Stimulated activated CD8-positive, alpha-beta memory T cell treated with anti-CD3 and anti-CD28 coated beads, Interleukin-12 subunit alpha, Interleukin-12 subunit beta, amount 100 ng/mL, for 24 hours (primary cell): ENCODE results near the gene AKNA.

Source experiments
- DNase-seq: peaks from one replicate; pipeline ENCODE4 v3.0.0-alpha.2; 2020; ENCODE audit errors: extremely low read depth

AKNA gene

GRCh38 chr9:114397219-114397847, 9.6 kb upstream of the AKNA start:
- DNase-seq: no peak

DNA sequence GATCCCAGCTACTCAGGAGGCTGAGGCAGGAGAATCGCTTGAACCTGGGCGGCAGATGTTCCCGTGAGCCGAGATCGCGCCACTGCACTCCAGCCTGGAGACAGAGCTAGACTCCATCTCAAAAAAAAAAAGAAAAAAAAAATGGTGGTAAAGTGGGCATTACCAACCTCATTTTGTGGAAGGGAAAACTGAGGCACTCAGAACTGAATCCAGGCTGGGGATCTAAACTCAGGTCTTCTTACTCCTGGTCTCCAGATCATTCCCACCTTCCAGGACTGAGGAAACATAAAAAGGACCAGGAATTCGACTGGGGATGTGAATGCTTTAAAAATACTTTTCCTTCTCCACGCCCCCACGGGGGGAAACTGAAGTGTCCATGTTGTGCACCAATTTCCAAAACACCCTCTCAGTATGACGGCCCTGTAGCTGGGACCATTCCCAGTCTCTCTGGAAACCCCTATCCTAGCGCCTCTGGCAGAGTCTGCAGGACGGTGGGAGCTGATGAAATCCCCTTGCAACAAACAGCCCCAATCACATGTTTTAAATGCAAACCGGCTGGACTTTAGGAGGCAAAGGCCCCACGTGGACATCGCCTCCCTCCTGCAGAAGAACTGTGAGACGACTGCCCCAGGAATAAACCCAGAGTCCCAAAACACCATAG, 8.9 kb upstream of the AKNA start:
- no peak for DNase-seq

DNA sequence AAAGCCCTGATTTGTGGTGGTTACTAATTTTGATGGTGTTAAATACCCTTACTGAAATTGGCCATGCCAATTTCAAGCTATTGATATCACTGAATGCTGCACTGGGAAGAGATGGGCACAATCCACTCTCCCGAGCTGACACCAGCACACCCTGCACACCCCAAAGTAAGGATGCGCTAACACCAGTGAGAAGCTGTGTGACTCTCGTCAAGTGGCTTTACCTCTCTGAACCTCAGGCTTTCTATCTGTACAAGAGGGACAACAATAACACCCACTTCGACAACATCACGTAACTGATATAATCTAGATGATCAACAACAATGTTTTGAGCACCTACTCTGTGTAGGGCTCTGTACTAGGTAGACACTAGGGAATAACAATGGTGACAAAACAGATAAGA, 8.0 kb upstream of the AKNA start:
- DNase-seq: no peak

GRCh38 chr9:114395334-114395617, 7.5 kb upstream of the AKNA start:
- DNase-seq: no peak

DNA sequence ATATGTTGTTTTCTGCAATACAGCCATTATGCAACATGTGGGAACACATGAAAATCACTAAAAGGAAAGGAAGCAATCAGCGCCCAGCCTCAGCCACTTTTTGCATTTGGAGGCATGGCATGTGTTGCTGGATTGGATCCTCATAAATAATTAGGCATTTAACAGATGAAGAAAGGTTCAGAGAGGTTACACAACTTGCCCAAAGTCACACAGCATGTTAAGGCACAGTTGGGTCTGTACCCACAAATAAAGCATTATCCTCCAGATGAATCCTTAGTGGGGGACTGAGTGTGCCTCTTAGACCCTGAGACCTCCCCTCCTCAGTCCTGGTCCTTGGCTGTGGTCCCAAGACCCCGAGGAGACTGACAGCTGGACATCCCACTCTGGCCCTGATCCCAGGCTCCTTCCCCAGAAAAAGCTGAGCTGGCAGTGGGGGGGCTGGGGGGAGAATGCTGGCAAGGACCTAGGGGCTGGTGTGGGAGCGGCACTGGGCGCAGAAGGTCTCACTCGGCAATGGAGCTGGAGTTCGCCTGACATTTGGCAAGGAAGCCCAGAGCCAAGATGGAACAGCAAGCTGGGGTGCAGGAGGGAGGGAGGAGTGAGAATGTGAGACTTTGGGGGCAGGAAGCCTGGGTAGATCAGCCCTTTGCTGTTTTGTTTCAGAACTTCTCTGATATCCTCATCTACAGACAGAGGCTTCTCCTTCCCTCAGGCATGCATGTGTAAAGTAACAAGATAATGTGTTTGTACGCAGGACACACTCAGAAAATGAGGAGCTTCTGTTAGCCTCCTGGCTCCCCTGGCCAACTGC, 6.9 kb upstream of the AKNA start:
- DNase-seq: no peak

- no peak for DNase-seq
These were observed 4.9 kb upstream of the AKNA start for GRCh38 chr9:114392749-114393112.

DNA sequence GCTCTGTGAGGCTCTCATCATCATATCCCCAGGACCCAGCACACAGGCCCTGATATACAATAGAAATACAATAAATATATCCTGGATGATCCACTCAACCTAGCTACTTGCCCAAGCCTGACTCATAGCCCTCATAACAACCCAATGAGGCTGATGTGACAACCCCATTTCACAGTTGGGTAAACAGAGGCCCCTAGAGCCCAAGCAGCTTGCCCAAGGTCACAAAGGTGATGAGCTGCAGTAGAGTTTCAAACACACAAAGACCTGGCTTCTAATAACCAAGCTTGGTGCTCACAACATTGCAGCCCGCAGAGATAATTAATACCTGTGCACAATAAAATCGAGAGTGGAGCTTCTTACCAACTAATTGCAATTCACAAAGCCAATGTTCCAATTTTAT, 3.2 kb upstream of the AKNA start:
- no peak for DNase-seq

DNA sequence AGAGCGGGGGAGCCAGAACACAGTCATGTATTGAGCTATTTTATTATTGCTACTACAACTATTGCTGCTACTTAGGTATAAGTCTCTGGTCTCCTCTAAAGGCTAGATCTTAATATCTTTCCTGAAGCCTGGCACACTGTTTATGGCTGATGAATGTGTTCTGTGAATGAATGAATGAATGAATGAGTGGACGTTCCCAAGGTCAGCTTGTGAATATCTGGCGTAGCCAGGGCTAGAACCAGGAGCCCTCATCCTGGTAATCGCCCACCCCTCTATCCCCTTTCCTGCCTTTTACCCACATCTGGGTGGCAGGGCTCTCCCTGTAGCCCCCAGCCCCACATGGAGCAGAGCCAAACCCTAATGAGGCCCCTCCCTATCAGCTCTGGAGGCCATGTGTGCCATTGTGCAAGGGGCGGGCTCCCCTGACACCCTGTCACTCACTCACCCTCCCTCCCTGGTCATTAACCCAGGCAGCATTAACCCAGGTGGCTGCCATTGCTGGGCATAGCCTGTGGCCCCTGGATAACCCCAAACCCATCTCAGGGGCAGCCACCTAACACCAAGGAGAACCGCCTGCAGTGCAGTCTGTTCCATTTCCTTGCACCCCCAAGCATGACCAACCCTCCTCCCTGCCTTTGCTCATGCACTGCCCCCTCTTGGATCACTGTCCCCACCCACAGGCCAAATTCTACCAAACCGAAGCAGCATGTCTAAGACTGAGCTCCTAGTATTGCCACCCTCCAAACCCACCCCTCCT, 2.0 kb upstream of the AKNA start:
- DNase-seq: no peak

- no peak for DNase-seq
These were observed 1.1 kb upstream of the AKNA start for GRCh38 chr9:114388764-114389375.

DNA sequence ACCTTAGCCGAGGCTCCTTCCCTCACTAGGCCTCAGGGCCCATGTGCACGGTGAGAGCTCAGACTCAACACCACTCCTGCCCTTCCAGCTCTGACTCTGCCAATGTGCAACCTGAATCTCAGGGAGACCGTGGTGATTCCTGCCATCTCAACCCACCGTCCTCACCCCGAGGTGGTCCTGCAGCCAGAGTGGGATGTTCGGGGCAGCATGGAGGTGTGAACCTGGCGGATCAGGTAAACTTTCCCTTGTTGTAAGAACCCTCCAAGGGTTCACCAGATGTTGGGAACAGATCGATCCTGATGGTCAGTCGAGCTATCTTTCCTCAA, 538 bp upstream of the AKNA start:
- DNase-seq: no peak

GRCh38 chr9:114386886-114387679, 699 bp downstream of the AKNA start:
- no peak for DNase-seq

DNA sequence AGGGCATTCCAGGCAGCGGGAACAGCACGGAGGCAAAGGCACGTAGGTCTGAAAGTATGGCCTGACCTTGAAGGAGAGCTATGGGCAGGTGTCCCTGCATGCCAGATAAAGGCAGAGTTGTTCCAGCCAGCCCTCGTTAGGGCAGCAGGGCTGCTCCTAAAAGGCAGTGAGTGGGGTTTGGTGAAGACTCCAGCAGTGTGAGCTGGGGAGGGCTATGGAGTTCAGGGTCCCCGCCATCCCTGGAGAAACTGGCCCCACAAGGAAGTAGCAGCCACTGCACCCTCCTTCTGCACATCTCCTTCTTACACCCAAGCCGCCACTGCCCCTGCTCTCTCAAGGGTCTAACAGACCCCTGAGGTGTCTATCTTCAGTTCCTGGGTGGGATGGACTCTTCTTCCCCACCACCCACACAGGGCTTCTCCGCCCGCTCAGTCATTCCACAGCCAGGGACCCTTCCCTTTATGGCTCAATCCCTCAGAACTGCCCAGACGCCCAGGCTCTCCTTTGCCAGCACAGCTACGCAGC, 1.4 kb downstream of the AKNA start:
- DNase-seq: no peak

GRCh38 chr9:114385397-114386181, 2.2 kb downstream of the AKNA start:
- DNase-seq: peak; percentile 82

- no peak for DNase-seq
These were observed 2.9 kb downstream of the AKNA start for GRCh38 chr9:114384836-114385396.

DNA sequence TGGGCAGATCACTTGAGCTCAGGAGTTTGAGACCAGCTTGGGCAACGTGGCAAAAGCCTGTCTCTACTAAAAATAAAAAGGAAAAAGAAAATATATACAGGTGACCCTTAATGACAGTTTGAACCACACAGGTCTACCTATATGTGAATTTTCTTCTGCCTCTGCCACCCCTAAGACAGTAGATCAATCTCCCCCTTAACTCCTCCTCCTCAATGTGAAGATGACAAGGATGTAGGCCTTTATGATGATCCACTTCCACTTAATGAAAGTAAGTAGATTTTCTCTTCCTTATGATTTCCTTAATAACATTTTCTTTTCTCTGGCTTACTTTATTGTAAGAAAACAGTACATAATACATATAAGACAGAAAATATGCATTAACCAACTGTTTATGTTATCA, 3.4 kb downstream of the AKNA start:
- DNase-seq: no peak

DNA sequence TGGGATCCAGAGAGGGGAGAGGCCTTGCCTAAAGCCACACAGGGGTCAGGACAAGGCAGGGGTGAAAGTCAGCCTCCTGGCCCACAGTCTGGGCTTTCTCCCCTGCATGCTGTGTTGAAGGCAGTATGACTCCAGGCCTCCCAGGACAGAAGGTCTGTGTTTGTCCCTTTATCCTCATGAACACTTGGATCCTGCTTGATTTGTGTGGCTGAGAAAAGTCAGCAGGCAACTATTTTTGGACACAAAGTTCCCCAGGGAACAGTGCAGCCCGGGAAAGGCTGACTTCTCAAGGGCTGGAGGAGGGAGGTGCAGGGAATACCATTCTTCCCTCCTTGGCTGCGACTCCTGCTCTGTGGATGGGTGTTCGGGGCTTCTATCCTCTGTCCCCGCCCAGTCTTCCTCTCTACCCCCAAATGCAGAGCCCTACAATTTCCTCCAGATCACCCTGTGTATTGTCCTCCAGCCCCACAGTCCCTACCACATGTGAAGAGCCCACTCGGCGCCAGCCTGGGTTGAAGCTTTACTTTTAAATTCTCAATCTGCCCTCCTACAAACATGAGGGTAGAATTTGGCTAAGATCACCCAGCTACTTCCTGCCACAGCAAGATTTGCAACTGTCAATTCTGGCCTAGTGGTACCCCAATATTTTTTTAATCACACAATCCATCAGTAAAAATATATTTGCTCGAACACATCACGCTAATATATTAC, 4.1 kb downstream of the AKNA start:
- DNase-seq: no peak

DNA sequence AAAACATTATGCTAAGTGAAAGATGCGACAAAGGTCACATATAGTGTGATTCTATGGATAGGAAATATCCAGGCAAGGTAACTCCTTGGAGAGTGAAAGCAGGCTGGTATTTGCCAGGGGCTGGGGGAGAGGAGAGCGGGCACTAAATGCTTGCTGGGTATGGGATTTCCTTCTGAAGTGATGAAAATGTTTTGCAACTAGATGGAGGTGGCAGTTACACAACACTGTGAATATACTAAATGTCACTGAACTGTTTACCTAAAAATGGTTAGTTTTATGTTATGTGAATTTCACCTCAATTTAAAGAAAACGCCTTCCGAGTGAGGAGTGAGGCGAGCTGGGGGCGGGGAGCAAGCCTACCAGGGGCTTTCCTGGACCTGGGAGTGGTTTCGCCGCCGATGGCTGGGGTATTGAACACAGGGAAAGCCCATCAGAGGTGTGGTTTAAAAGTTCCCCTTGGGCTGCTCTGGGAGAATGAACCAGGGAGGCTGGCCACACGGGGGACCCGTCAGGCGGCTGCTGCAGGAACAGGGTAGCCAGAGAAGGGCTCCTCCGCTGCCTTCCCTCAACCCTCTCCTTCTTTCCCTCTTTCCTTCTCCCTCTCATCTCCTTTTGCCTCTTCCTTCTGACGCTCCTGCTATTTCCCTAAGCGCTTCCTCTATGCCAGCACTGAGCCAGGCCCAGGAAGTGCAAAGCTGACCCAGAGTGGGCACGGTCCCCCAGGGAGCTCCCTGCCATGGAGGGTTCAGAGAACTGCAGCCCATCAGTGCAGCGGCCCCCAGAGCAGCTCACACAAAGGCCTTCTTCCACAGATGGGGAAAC, 4.9 kb downstream of the AKNA start:
- peak; percentile 49 for DNase-seq

- no peak for DNase-seq
These were observed 8.9 kb downstream of the AKNA start for GRCh38 chr9:114378883-114379282.

DNA sequence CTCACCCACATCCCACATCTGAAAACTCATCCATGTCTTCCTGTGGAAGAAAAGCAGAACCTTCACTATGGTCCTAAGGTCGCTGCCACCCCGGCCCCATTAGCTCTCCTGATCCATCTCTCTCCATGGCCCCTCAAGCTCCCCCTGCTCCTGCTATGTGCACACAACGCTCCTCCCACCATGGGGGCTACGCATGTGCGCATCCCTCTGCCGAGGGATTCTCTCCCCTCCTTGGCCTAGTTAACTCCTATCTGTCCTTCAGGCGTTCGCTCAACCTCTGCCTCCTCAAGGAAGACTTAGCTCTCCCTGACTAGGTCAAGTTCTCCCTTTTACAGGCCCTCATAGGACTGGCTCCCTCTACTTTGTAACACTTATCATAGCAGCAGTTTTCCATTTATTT, 9.8 kb downstream of the AKNA start:
- DNase-seq: no peak
